Hepatocyte (in vitro differentiated cells): Measurements from ENCODE around the gene ACSBG1. TPM values are rescaled to one million over a fixed set of nuclear protein-coding genes. Genes with fewer than 3 reads are reported as not detected.

Experiments used
- DNase-seq: peaks from one replicate; pipeline ENCODE4 v3.0.0-alpha.2; 2016; ENCODE audit warnings: low spot score
- H2AFZ ChIP-seq: fragments of 200-600 bp; sonication (generic); 2 replicates; pipeline ENCODE4 v1.6.0; 2016; ENCODE audit warnings: antibody characterized with exemption, mild to moderate bottlenecking
- H3K27ac ChIP-seq: fragments of 200-600 bp; sonication (generic); 2 replicates; pipeline ENCODE4 v1.5.1; 2016; ENCODE audit warnings: mild to moderate bottlenecking
- H3K27me3 ChIP-seq: fragments of 200-600 bp; sonication (generic); 2 replicates; pipeline ENCODE4 v1.6.1; 2016
- H3K36me3 ChIP-seq: fragments of 200-600 bp; sonication (generic); replicated peaks from 2 replicates; pipeline ENCODE4 v1.5.1; 2016; ENCODE audit warnings: low read depth; ENCODE audit not compliant: insufficient read depth
- H3K4me1 ChIP-seq: fragments of 200-600 bp; sonication (generic); 2 replicates; pipeline ENCODE4 v1.5.1; 2016; ENCODE audit warnings: mild to moderate bottlenecking, moderate library complexity; ENCODE audit not compliant: insufficient read depth
- H3K4me2 ChIP-seq: fragments of 200-600 bp; sonication (generic); 2 replicates; pipeline ENCODE4 v1.6.0; 2016
- H3K4me3 ChIP-seq: fragments of 200-600 bp; sonication (generic); 2 replicates; pipeline ENCODE4 v1.5.1; 2016; ENCODE audit warnings: mild to moderate bottlenecking
- H3K79me2 ChIP-seq: fragments of 200-600 bp; sonication (generic); 2 replicates; pipeline ENCODE4 v1.6.0; 2017; ENCODE audit warnings: mild to moderate bottlenecking
- H3K9me2 ChIP-seq: fragments of 200-600 bp; sonication (generic); replicated peaks from 2 replicates; pipeline ENCODE4 v1.6.0; 2017; ENCODE audit warnings: mild to moderate bottlenecking; ENCODE audit not compliant: insufficient read depth
- H3K9me3 ChIP-seq: fragments of 200-600 bp; sonication (generic); 2 replicates; pipeline ENCODE4 v1.5.1; 2016; ENCODE audit warnings: low read depth, mild to moderate bottlenecking
- H4K20me1 ChIP-seq: fragments of 200-600 bp; sonication (generic); 2 replicates; pipeline ENCODE4 v1.6.0; 2016; ENCODE audit warnings: mild to moderate bottlenecking; ENCODE audit not compliant: insufficient read depth, poor library complexity, severe bottlenecking
- CTCF ChIP-seq: fragments of 200-600 bp; sonication (generic); IDR thresholded peaks from 2 replicates; pipeline ENCODE4 v1.5.1; 2016; ENCODE audit warnings: antibody characterized with exemption, mild to moderate bottlenecking; ENCODE audit not compliant: poor library complexity
- EZH2 ChIP-seq: fragments of 200-600 bp; sonication (generic); IDR thresholded peaks from 2 replicates; pipeline ENCODE4 v1.6.1; 2016; ENCODE audit warnings: antibody characterized with exemption, mild to moderate bottlenecking, borderline replicate concordance
- EZH2phosphoT487 ChIP-seq: fragments of 200-600 bp; sonication (generic); IDR thresholded peaks from one replicate; pipeline ENCODE4 v1.6.1; 2018; ENCODE audit warnings: antibody characterized with exemption, mild to moderate bottlenecking, low read depth, moderate library complexity; ENCODE audit not compliant: unreplicated experiment, severe bottlenecking
- WGBS: methylation state at CpG from one replicate; pipeline ENCODE4 v1.1.6; 2016; ENCODE audit warnings: low lambda C conversion rate; ENCODE audit errors: missing lambda C conversion rate; 5-methylcytosine and 5-hydroxymethylcytosine counted together
- polyA plus RNA-seq: library from polyadenylated mRNA; unstranded; fragments of >200 nt; fragmentation: Nextera tagmentation; extraction: Ambion mirVana; gene quantifications from 2 replicates; pipeline ENCODE4 v1.2.1, GENCODE V29; 2016
- total RNA-seq: library from RNA; depleted of rRNA; stranded (reverse); fragments of >200 nt; gene quantifications from 2 replicates; pipeline ENCODE4 v1.2.3, GENCODE V29; 2014

ACSBG1 gene
- total and polyA plus RNA-seq, 2 experiments from 2014 or later, result 0.10 to 0.93 TPM

DNA sequence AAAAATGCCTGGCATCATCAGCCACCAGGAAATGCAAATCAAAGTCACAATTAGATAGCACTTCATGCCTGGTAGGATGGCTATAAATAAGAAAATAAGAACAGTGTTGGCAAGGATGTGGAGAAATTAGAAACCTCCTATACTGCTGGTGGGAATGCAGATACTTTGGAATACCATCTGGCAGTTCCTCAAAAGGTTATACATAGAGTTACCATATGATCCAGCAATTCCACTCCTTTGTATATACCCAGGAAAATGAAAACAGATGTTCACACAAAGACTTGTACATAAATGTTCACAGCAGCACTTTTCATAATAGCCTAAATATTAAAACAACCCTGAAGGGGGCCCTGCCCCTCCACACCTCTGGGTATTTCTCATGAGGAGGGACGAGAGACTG lies 13.7 kb downstream of the ACSBG1 start:
- Histone ChIP-seq H3K9me3 (no peaks in the 10 kb centered on the region), H3K4me3 (no peak overlapping the region), H3K27me3 (no peaks in the 10 kb centered on the region), H3K4me2 (peak overlapping the region; percentile 43), H3K79me2 (no peaks in the 10 kb centered on the region), H3K9me2 (no peaks in the 10 kb centered on the region), H3K27ac (peak overlapping the region; percentile 89), H3K4me1 (peaks cover 6% of the 10 kb centered on the region), H4K20me1 (no peaks in the 10 kb centered on the region), H2AFZ (no peak overlapping the region), H3K36me3 (no peaks in the 10 kb centered on the region)
- TF ChIP-seq EZH2phosphoT487, result no peak
- TF ChIP-seq CTCF, result no peak
- no peak for TF ChIP-seq EZH2
- no peak for DNase-seq
- 57% methylated on average over 1 of the region's 1 CpG for WGBS

GRCh38 chr15:78216276-78217104 lies 17.9 kb downstream of the ACSBG1 start:
- H3K4me3 ChIP-seq, result no peak overlapping the region
- H3K27ac ChIP-seq, result no peak overlapping the region
- DNase-seq, result no peak
- no peak overlapping the region for H3K4me2 ChIP-seq
- TF ChIP-seq EZH2phosphoT487 (no peak), EZH2 (no peak), CTCF (no peak)
- H3K9me2 ChIP-seq, result no peaks in the 10 kb centered on the region
- WGBS, result 87% methylated on average over 7 of the region's 7 CpGs
- H3K4me1 ChIP-seq, result peaks cover 22% of the 10 kb centered on the region
- no peaks in the 10 kb centered on the region for H3K79me2 ChIP-seq
- no peaks in the 10 kb centered on the region for H3K36me3 ChIP-seq
- no peaks in the 10 kb centered on the region for H4K20me1 ChIP-seq
- no peaks in the 10 kb centered on the region for H3K9me3 ChIP-seq
- no peak overlapping the region for H2AFZ ChIP-seq
- no peaks in the 10 kb centered on the region for H3K27me3 ChIP-seq

DNA sequence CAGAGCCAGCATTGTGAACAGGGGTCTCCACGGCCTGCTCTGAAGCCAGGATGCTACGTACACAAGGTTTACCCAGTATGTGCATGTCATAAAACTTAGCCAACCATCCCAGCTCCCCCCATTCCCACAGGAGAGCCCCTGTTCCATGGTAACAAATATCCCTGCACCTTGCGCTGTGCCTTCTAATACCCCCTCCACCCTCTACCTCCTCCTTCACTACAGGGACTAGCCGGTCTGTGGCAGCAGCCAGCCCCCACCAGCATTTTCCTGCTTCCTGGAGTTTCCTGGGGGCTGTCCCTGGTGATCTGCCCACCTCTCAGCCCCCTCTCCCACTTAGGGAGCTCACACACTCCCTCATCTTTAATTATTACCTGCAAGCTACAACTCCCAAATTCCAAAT lies 20.4 kb downstream of the ACSBG1 start:
- Histone ChIP-seq H3K79me2 (no peaks in the 10 kb centered on the region), H3K4me1 (peaks cover 34% of the 10 kb centered on the region), H4K20me1 (no peaks in the 10 kb centered on the region), H3K27ac (no peak overlapping the region), H3K4me2 (no peak overlapping the region), H3K9me3 (no peaks in the 10 kb centered on the region), H3K36me3 (no peaks in the 10 kb centered on the region), H3K4me3 (no peak overlapping the region), H3K27me3 (no peaks in the 10 kb centered on the region), H2AFZ (no peak overlapping the region), H3K9me2 (no peaks in the 10 kb centered on the region)
- no peak for DNase-seq
- 90% methylated on average over 4 of the region's 4 CpGs for WGBS
- TF ChIP-seq CTCF (no peak), EZH2 (no peak), EZH2phosphoT487 (no peak)
